ENCODE measurements around the gene OR10H2.

OR10H2 gene

GRCh38 chr19:15715642-15716041 is 12.2 kb upstream of the OR10H2 start:
- no peaks in the 10 kb centered on the region for H3K36me3 ChIP-seq (ENCODE audit: control insufficient read depth, insufficient read depth, low read length)
- WGBS (ENCODE audit: insufficient coverage, insufficient read length) = no CpG with 5 or more reads among the region's 1 CpG
- H3K9me3 ChIP-seq (ENCODE audit: control insufficient read depth, insufficient read depth, low read length) = peaks cover 18% of the 10 kb centered on the region
- H3K27me3 ChIP-seq (ENCODE audit: control insufficient read depth, insufficient read depth, low read length) = no peaks in the 10 kb centered on the region
- no peak for DNase-seq (ENCODE audit: low read depth, low spot score)
- no peaks in the 10 kb centered on the region for H3K4me1 ChIP-seq (ENCODE audit: control insufficient read depth, insufficient read depth, low read length)
- no peak overlapping the region for H3K4me3 ChIP-seq (ENCODE audit: low read length)
- no peak overlapping the region for H3K27ac ChIP-seq (ENCODE audit: low read length)

- no peak for DNase-seq (ENCODE audit: low read depth, low spot score)
- Histone ChIP-seq H3K9me3 (ENCODE audit: control insufficient read depth, insufficient read depth, low read length) (peaks cover 25% of the 10 kb centered on the region), H3K4me3 (ENCODE audit: low read length) (no peak overlapping the region), H3K36me3 (ENCODE audit: control insufficient read depth, insufficient read depth, low read length) (no peaks in the 10 kb centered on the region), H3K4me1 (ENCODE audit: control insufficient read depth, insufficient read depth, low read length) (no peaks in the 10 kb centered on the region), H3K27me3 (ENCODE audit: control insufficient read depth, insufficient read depth, low read length) (no peaks in the 10 kb centered on the region), H3K27ac (ENCODE audit: low read length) (no peak overlapping the region)
- no CpG with 5 or more reads among the region's 6 CpGs for WGBS (ENCODE audit: insufficient coverage, insufficient read length)
Measured at GRCh38 chr19:15717809-15718208, 10.0 kb upstream of the OR10H2 start.

GRCh38 chr19:15721268-15721667 is 6.6 kb upstream of the OR10H2 start:
- no peaks in the 10 kb centered on the region for H3K27me3 ChIP-seq (ENCODE audit: control insufficient read depth, insufficient read depth, low read length)
- DNase-seq (ENCODE audit: low read depth, low spot score) = no peak
- no peaks in the 10 kb centered on the region for H3K36me3 ChIP-seq (ENCODE audit: control insufficient read depth, insufficient read depth, low read length)
- no CpG with 5 or more reads among the region's 1 CpG for WGBS (ENCODE audit: insufficient coverage, insufficient read length)
- no peak overlapping the region for H3K4me3 ChIP-seq (ENCODE audit: low read length)
- no peaks in the 10 kb centered on the region for H3K4me1 ChIP-seq (ENCODE audit: control insufficient read depth, insufficient read depth, low read length)
- no peak overlapping the region for H3K27ac ChIP-seq (ENCODE audit: low read length)
- peaks cover 27% of the 10 kb centered on the region for H3K9me3 ChIP-seq (ENCODE audit: control insufficient read depth, insufficient read depth, low read length)

DNA sequence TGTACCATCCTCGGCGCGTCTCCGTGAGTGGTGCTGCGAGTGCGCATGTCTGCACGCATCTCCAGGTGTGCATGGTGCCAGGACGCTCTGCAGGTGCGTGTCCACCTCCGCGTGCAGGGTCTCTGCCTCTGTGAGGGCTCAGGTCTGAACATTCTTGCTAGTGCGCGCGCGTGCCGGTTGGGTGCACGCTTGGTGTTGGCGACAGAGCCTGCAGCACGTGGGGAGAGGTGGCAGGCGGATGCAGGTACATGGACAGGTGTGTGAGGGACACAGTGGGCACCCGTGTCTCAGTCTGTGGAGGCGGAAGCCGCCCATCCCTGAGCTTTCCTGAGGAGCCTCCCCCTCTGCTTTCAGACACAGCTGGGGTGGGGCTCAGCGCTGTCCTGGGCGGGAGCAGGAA is 4.9 kb upstream of the OR10H2 start:
- H3K4me1 ChIP-seq (ENCODE audit: control insufficient read depth, insufficient read depth, low read length) = no peaks in the 10 kb centered on the region
- no peak overlapping the region for H3K4me3 ChIP-seq (ENCODE audit: low read length)
- no peak overlapping the region for H3K27ac ChIP-seq (ENCODE audit: low read length)
- DNase-seq (ENCODE audit: low read depth, low spot score) = no peak
- no peaks in the 10 kb centered on the region for H3K27me3 ChIP-seq (ENCODE audit: control insufficient read depth, insufficient read depth, low read length)
- no peaks in the 10 kb centered on the region for H3K36me3 ChIP-seq (ENCODE audit: control insufficient read depth, insufficient read depth, low read length)
- WGBS (ENCODE audit: insufficient coverage, insufficient read length) = no CpG with 5 or more reads among the region's 25 CpGs
- H3K9me3 ChIP-seq (ENCODE audit: control insufficient read depth, insufficient read depth, low read length) = peaks cover 23% of the 10 kb centered on the region

DNA sequence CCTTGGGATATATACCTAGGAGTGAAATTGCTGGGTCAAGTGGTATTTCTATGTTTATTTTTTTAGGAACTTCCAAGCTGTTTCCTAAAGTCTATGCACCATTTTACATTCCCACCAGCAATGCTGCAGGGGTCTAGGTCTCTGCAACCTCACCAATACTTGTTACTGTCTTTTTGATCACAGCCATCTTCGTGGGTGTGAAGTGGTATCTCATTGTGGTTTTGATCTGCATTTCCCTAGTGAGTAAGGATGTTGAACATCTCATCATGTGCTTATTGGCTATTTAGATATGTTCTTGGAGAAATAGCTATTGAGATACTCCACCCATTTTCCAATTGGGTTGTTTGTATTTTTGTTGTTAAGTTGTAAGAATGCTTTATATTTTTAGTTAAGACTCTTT is 2.7 kb downstream of the OR10H2 start:
- Histone ChIP-seq H3K27ac (ENCODE audit: low read length) (no peak overlapping the region), H3K4me3 (ENCODE audit: low read length) (no peak overlapping the region), H3K9me3 (ENCODE audit: control insufficient read depth, insufficient read depth, low read length) (peaks cover 23% of the 10 kb centered on the region)

DNA sequence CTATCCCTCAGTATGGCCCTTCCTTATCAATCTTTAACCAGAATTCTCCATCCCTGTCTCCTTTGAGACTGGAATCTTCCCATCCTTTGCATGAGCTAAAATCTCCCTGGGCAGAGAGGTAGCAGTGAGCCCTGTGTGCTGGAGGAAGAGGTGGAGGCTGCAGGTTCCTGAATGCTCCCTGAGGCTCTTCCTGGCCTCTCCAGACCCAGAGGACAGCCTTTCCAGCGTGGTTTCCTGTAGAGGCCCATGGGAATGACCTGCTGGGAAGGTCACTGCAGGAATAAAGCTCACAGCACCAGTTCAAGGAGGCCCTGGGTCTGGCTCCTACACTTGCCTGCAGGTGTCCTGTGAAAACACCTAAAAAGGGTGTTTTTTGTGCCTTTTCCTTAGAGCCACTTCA is 4.6 kb downstream of the OR10H2 start:
- H3K4me1 ChIP-seq (ENCODE audit: control insufficient read depth, insufficient read depth, low read length) = no peaks in the 10 kb centered on the region
- WGBS (ENCODE audit: insufficient coverage, insufficient read length) = no CpG with 5 or more reads among the region's 1 CpG
- no peak overlapping the region for H3K27ac ChIP-seq (ENCODE audit: low read length)
- no peaks in the 10 kb centered on the region for H3K27me3 ChIP-seq (ENCODE audit: control insufficient read depth, insufficient read depth, low read length)
- no peak overlapping the region for H3K4me3 ChIP-seq (ENCODE audit: low read length)
- no peak for DNase-seq (ENCODE audit: low read depth, low spot score)
- H3K9me3 ChIP-seq (ENCODE audit: control insufficient read depth, insufficient read depth, low read length) = peaks cover 18% of the 10 kb centered on the region
- H3K36me3 ChIP-seq (ENCODE audit: control insufficient read depth, insufficient read depth, low read length) = no peaks in the 10 kb centered on the region

More for the DNA sequence above, 2.7 kb downstream of the OR10H2 start:
- Histone ChIP-seq H3K27me3 (ENCODE audit: control insufficient read depth, insufficient read depth, low read length) (no peaks in the 10 kb centered on the region), H3K4me1 (ENCODE audit: control insufficient read depth, insufficient read depth, low read length) (no peaks in the 10 kb centered on the region), H3K36me3 (ENCODE audit: control insufficient read depth, insufficient read depth, low read length) (no peaks in the 10 kb centered on the region)
- no CpG with 5 or more reads among the region's 1 CpG for WGBS (ENCODE audit: insufficient coverage, insufficient read length)
- DNase-seq (ENCODE audit: low read depth, low spot score) = no peak

GRCh38 chr19:15733895-15734294 is 6.1 kb downstream of the OR10H2 start:
- H3K4me1 ChIP-seq (ENCODE audit: control insufficient read depth, insufficient read depth, low read length) = no peaks in the 10 kb centered on the region
- no peaks in the 10 kb centered on the region for H3K27me3 ChIP-seq (ENCODE audit: control insufficient read depth, insufficient read depth, low read length)
- DNase-seq (ENCODE audit: low read depth, low spot score) = no peak
- peaks cover 14% of the 10 kb centered on the region for H3K9me3 ChIP-seq (ENCODE audit: control insufficient read depth, insufficient read depth, low read length)
- H3K4me3 ChIP-seq (ENCODE audit: low read length) = no peak overlapping the region
- WGBS (ENCODE audit: insufficient coverage, insufficient read length) = no CpG with 5 or more reads among the region's 6 CpGs
- no peaks in the 10 kb centered on the region for H3K36me3 ChIP-seq (ENCODE audit: control insufficient read depth, insufficient read depth, low read length)
- no peak overlapping the region for H3K27ac ChIP-seq (ENCODE audit: low read length)

- DNase-seq (ENCODE audit: low read depth, low spot score) = no peak
- no CpG with 5 or more reads among the region's 4 CpGs for WGBS (ENCODE audit: insufficient coverage, insufficient read length)
- H3K36me3 ChIP-seq (ENCODE audit: control insufficient read depth, insufficient read depth, low read length) = no peaks in the 10 kb centered on the region
- H3K9me3 ChIP-seq (ENCODE audit: control insufficient read depth, insufficient read depth, low read length) = peaks cover 11% of the 10 kb centered on the region
- no peaks in the 10 kb centered on the region for H3K27me3 ChIP-seq (ENCODE audit: control insufficient read depth, insufficient read depth, low read length)
- H3K4me3 ChIP-seq (ENCODE audit: low read length) = no peak within 1 kb of the TSS
- no peaks in the 10 kb centered on the region for H3K4me1 ChIP-seq (ENCODE audit: control insufficient read depth, insufficient read depth, low read length)
- H3K27ac ChIP-seq (ENCODE audit: low read length) = no peak within 1 kb of the TSS
Measured at GRCh38 chr19:15737722-15738121, 9.9 kb downstream of the OR10H2 start, which contains the start of gene OR10H3. Gene OR10H3, plus strand, starts transcription at chr19:15737985. Its CDS starts 3,408 bp downstream, at chr19:15741393.

DNA sequence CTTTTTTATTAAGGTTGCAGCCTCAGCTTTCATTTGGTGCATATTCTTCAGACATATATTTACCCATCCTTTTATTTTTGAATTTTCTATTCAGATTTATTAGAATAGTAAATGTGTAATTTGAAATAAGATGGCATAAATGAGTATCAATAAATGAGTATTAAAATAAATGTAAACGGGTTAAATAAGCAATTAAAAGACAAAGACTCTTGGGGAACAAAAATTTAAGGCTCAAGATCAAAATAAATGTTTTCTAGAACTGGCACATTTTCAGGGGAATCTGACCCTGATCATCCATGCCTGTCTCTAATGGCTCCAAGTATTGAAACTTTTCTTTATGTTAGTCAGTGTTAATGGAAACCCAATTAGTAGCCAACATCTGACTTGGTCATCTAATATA is 13.0 kb downstream of the OR10H2 start:
- 100% methylated on average over 1 of the region's 1 CpG for WGBS (ENCODE audit: insufficient coverage, insufficient read length)
- Histone ChIP-seq H3K27ac (ENCODE audit: low read length) (no peak overlapping the region), H3K4me1 (ENCODE audit: control insufficient read depth, insufficient read depth, low read length) (no peaks in the 10 kb centered on the region), H3K4me3 (ENCODE audit: low read length) (no peak overlapping the region), H3K9me3 (ENCODE audit: control insufficient read depth, insufficient read depth, low read length) (peaks cover 4% of the 10 kb centered on the region), H3K36me3 (ENCODE audit: control insufficient read depth, insufficient read depth, low read length) (no peaks in the 10 kb centered on the region), H3K27me3 (ENCODE audit: control insufficient read depth, insufficient read depth, low read length) (no peaks in the 10 kb centered on the region)
- no peak for DNase-seq (ENCODE audit: low read depth, low spot score)

GRCh38 chr19:15748239-15748638 is 20.4 kb downstream of the OR10H2 start:
- Histone ChIP-seq H3K4me3 (ENCODE audit: low read length) (no peak overlapping the region), H3K27me3 (ENCODE audit: control insufficient read depth, insufficient read depth, low read length) (no peaks in the 10 kb centered on the region), H3K9me3 (ENCODE audit: control insufficient read depth, insufficient read depth, low read length) (no peaks in the 10 kb centered on the region; the same call in none of the 2 replicates), H3K27ac (ENCODE audit: low read length) (no peak overlapping the region), H3K36me3 (ENCODE audit: control insufficient read depth, insufficient read depth, low read length) (no peaks in the 10 kb centered on the region), H3K4me1 (ENCODE audit: control insufficient read depth, insufficient read depth, low read length) (no peaks in the 10 kb centered on the region)
- DNase-seq (ENCODE audit: low read depth, low spot score) = no peak
- WGBS (ENCODE audit: insufficient coverage, insufficient read length) = no CpG with 5 or more reads among the region's 2 CpGs

DNA sequence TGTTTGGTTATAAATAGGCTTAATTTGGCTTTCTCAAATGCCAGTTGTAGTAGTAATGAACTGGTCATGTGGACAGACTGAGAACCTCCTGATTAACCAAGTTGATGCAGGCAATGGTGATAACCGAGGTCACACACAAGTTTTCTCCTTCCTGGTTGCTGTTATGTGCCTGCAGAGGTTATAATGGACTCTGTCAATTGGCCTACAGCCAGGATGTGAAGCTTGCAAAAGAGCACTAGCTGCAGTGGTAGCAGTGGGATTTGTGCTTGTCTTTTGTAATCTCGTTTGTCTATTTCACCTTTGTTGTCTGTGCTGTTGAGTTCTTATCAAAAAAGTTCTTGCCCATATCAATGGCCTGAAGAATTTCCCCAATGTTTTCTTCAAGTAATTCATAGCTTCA is 30.6 kb downstream of the OR10H2 start:
- Histone ChIP-seq H3K4me3 (ENCODE audit: low read length) (no peak overlapping the region), H3K36me3 (ENCODE audit: control insufficient read depth, insufficient read depth, low read length) (no peaks in the 10 kb centered on the region), H3K4me1 (ENCODE audit: control insufficient read depth, insufficient read depth, low read length) (no peaks in the 10 kb centered on the region), H3K27ac (ENCODE audit: low read length) (no peak overlapping the region), H3K27me3 (ENCODE audit: control insufficient read depth, insufficient read depth, low read length) (no peaks in the 10 kb centered on the region), H3K9me3 (ENCODE audit: control insufficient read depth, insufficient read depth, low read length) (peaks cover 17% of the 10 kb centered on the region)
- no CpG with 5 or more reads among the region's 2 CpGs for WGBS (ENCODE audit: insufficient coverage, insufficient read length)
- no peak for DNase-seq (ENCODE audit: low read depth, low spot score)
